Neural progenitor cell (in vitro differentiated cells): ENCODE results near the gene CHRNA1.

Experiments used
- EZH2 ChIP-seq: fragments of 200-600 bp; sonication (generic); IDR thresholded peaks from 2 replicates; pipeline ENCODE4 v1.6.1; 2017; ENCODE audit warnings: antibody characterized with exemption, mild to moderate bottlenecking, moderate library complexity
- EZH2phosphoT487 ChIP-seq: fragments of 200-600 bp; sonication (generic); IDR thresholded peaks from 2 replicates; pipeline ENCODE4 v1.6.1; 2017; ENCODE audit warnings: antibody characterized with exemption
- TF ChIP-seq, protein P1 (sequence below): fragments of 200-600 bp; sonication (generic); IDR thresholded peaks from 2 replicates; pipeline ENCODE4 v1.5.1; 2017; ENCODE audit warnings: antibody characterized with exemption, mild to moderate bottlenecking

DNA sequence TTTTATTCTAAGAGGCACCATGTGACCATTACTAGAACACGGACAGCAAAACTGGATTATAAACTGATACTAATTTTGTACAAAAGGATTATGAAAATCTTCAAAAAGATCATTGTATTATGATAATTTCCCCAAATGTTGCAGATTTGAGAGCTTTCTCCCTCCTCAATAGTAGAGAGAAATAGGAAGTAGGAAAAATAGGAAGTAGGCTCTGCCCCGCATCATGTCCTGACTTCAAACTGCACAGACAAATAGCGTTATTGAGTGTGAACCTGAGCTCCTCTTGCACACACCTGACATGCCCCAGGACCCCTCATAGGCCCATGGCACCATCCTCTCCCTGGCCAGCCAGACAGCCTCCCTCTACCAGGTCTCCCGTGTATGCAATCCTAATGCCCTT, 25.4 kb downstream of the CHRNA1 start:
- TF ChIP-seq, protein P1, sequence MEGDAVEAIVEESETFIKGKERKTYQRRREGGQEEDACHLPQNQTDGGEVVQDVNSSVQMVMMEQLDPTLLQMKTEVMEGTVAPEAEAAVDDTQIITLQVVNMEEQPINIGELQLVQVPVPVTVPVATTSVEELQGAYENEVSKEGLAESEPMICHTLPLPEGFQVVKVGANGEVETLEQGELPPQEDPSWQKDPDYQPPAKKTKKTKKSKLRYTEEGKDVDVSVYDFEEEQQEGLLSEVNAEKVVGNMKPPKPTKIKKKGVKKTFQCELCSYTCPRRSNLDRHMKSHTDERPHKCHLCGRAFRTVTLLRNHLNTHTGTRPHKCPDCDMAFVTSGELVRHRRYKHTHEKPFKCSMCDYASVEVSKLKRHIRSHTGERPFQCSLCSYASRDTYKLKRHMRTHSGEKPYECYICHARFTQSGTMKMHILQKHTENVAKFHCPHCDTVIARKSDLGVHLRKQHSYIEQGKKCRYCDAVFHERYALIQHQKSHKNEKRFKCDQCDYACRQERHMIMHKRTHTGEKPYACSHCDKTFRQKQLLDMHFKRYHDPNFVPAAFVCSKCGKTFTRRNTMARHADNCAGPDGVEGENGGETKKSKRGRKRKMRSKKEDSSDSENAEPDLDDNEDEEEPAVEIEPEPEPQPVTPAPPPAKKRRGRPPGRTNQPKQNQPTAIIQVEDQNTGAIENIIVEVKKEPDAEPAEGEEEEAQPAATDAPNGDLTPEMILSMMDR: no peak
- TF ChIP-seq EZH2phosphoT487 (no peak), EZH2 (no peak)
